Naive thymus-derived CD4-positive, alpha-beta T cell (primary cell): ENCODE measurements around the gene GTPBP6. TPM values are rescaled to one million over a fixed set of nuclear protein-coding genes. Genes with fewer than 3 reads are reported as not detected.
"Not testable (repeated sequence)": the region's sequence is repeated elsewhere in the genome, so short reads cannot be mapped to it uniquely, and the experiment has no call there.

Experiments used
- ATAC-seq: fragments of 150-1000 bp; cut with Tn5 transposase; 2 replicates; pipeline ENCODE4 v1.10.0; 2021; ENCODE audit warnings: mild to moderate bottlenecking, moderate library complexity
- CTCF ChIA-PET: fragments of 350-600 bp; sonication (Branson Sonifier 250); formaldehyde crosslinking; loops from one replicate; lab custom pipeline; 2021; ENCODE audit warnings: antibody characterized with exemption; lab: Charles Lee
- POLR2A ChIA-PET: fragments of 350-600 bp; sonication (Branson Sonifier 250); formaldehyde crosslinking; loops from one replicate; lab custom pipeline; 2021; ENCODE audit warnings: antibody characterized with exemption, inconsistent platforms; lab: Charles Lee
- DNase-seq, 9 donors: peaks; one replicate each; pipeline versions ENCODE4 v3.0.0 to v3.0.0-alpha.2; 2020 to 2022; ENCODE audit warnings: mixed read lengths in 1 of 9
- H3K27ac ChIP-seq: one replicate; pipeline ENCODE4 v1.7.0; 2013; ENCODE audit warnings: mild to moderate bottlenecking, low read depth, low read length, moderate library complexity
- H3K27me3 ChIP-seq, 2 donors: one replicate each; pipeline ENCODE4 v1.7.0; 2013; ENCODE audit warnings: low read length in 2 of 2, mild to moderate bottlenecking in 2 of 2, moderate library complexity in 2 of 2; ENCODE audit not compliant: control insufficient read depth in 2 of 2, insufficient read depth in 2 of 2
- H3K36me3 ChIP-seq, 3 experiments: 1 replicate in 2 of 3; 2 replicates in 1 of 3; pipeline ENCODE4 v1.7.0; 2013; ENCODE audit warnings: low read length in 3 of 3, mild to moderate bottlenecking in 3 of 3, moderate library complexity in 1 of 3; ENCODE audit not compliant: insufficient read depth in 3 of 3, control insufficient read depth in 2 of 3
- H3K4me1 ChIP-seq, 2 donors: one replicate each; pipeline ENCODE4 v1.7.0; 2013; ENCODE audit warnings: low read length in 2 of 2, mild to moderate bottlenecking in 2 of 2, moderate library complexity in 1 of 2; ENCODE audit not compliant: control insufficient read depth in 2 of 2, insufficient read depth in 2 of 2
- H3K4me3 ChIP-seq: 2 replicates; pipeline ENCODE4 v1.7.0; 2013; ENCODE audit warnings: mild to moderate bottlenecking, low read length
- H3K9me3 ChIP-seq, 3 experiments: 1 replicate in 2 of 3; 2 replicates in 1 of 3; pipeline ENCODE4 v1.7.0; 2013; ENCODE audit warnings: low read length in 3 of 3; ENCODE audit not compliant: control insufficient read depth in 2 of 3
- H3K27ac Mint-ChIP-seq, 9 donors: one replicate each; pipeline ENCODE4 v1.8.0; 2020 to 2022; ENCODE audit warnings: mixed read lengths in 9 of 9, mild to moderate bottlenecking in 8 of 9, moderate library complexity in 5 of 9, inconsistent platforms in 2 of 9
- H3K27me3 Mint-ChIP-seq, 5 donors: one replicate each; pipeline ENCODE4 v1.8.0; 2021 to 2022; ENCODE audit warnings: mixed read lengths in 5 of 5, mild to moderate bottlenecking in 1 of 5
- H3K36me3 Mint-ChIP-seq, 5 donors: one replicate each; pipeline ENCODE4 v1.8.0; 2020 to 2022; ENCODE audit warnings: mixed read lengths in 5 of 5, mild to moderate bottlenecking in 3 of 5, inconsistent platforms in 1 of 5
- H3K4me1 Mint-ChIP-seq, 7 donors: one replicate each; pipeline ENCODE4 v1.8.0; 2020 to 2022; ENCODE audit warnings: mixed read lengths in 7 of 7, mild to moderate bottlenecking in 3 of 7, inconsistent platforms in 1 of 7
- H3K4me3 Mint-ChIP-seq, 10 donors: one replicate each; pipeline ENCODE4 v1.8.0; 2020 to 2022; ENCODE audit warnings: mild to moderate bottlenecking in 10 of 10, mixed read lengths in 10 of 10, moderate library complexity in 6 of 10, inconsistent platforms in 2 of 10
- H3K9me3 Mint-ChIP-seq, 11 donors: one replicate each; pipeline ENCODE4 v1.8.0; 2020 to 2022; ENCODE audit warnings: mixed read lengths in 11 of 11, mild to moderate bottlenecking in 4 of 11, inconsistent platforms in 1 of 11, moderate library complexity in 1 of 11
- intact Hi-C, 2 donors: fragments of 100-400 bp; cut with micrococcal nuclease; formaldehyde crosslinking; loops; one replicate each; pipeline ENCODE4 v1.15.1; 2023
- polyA plus RNA-seq, 2 donors: library from polyadenylated mRNA; unstranded; fragments of 300-500 nt; fragmentation: Illumina TruSeq; gene quantifications; one replicate each; pipeline ENCODE4 v1.2.3, GENCODE V29; 2021
- total RNA-seq, 6 experiments: library from RNA in 5 of 6; stranded (reverse) in 5 of 6; gene quantifications; 1 replicate in 5 of 6; 2 replicates in 1 of 6; pipeline ENCODE4 v1.2.3 and lab custom pipeline; 2021 to 2026

The GTPBP6 gene
- total and polyA plus RNA-seq, 7 experiments from 2014 or later = 38.9 to 95.2 (median 73.9) TPM

DNA sequence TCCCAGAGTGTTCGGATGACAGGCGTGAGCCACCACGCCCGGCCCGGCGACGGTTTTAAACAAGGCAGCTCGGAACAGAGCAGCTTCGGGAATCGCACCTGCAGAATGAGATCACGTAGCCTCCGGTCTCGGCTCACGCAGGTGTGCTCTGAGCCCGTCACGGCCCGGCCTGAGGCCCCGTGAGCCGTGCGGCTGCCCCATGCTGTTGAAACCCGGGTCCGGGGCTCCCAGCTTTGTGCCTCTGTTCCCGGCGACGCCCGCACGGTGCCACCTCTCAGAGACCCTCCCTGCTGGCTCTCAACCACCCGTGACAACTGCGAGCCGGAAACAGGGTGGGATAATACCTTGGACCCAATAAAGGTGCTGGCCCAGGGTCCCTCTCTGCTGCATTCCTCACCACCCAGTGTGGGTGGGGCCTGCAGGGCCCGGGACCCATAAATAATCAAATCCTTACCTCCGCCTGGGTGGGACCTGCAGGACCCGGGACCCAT lies 50.8 kb downstream of the GTPBP6 start:
- Histone ChIP-seq H3K27ac (no peak overlapping the region), H3K27me3 (no peaks in the 10 kb centered on the region), H3K36me3 (no peaks in the 10 kb centered on the region), H3K9me3 (no peaks in the 10 kb centered on the region), H3K4me1 (no peaks in the 10 kb centered on the region), H3K4me3 (no peak overlapping the region)
- CTCF ChIA-PET = no interaction called here
- no peak for ATAC-seq
- H3K4me1 Mint-ChIP-seq = peaks cover 0 to 4% (median 0%) of the 10 kb centered on the region in 7 donors
- intact Hi-C loops = no loop called here
- peak in 2 of 9 donors; percentile 1 to 6 for DNase-seq
- H3K9me3 Mint-ChIP-seq = no peaks in the 10 kb centered on the region
- H3K4me3 Mint-ChIP-seq = no peak overlapping the region
- H3K27ac Mint-ChIP-seq = no peak overlapping the region
- H3K27me3 Mint-ChIP-seq = no peaks in the 10 kb centered on the region
- H3K36me3 Mint-ChIP-seq = no peaks in the 10 kb centered on the region
- POLR2A ChIA-PET = no interaction called here

DNA sequence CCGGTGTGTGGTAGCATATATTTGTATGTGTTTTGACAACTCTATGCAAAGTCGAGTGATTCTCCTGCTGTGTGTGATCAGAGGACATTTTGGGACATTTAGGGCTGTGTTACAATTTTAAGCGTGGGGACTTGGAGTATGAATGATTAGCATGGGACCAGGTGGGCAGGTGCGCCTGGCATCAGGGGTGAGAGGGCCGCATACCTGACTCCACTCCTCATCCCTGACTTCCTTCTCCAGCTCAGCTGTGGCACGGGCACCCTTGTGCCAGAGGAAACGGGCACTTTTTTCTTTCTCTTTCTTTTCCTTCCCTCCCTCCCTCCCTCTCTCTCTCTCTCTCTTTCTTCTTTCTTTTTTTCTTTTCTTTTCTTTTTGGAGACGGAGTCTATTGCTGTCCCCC lies 53.1 kb downstream of the GTPBP6 start:
- Mint-ChIP-seq H3K36me3 (no peaks in the 10 kb centered on the region), H3K27me3 (no peaks in the 10 kb centered on the region), H3K4me3 (no peak overlapping the region), H3K9me3 (no peaks in the 10 kb centered on the region), H3K4me1 (peaks cover 0 to 4% (median 0%) of the 10 kb centered on the region in 7 donors), H3K27ac (peak overlapping the region in 2 of 9 donors; percentile 38 to 43)
- H3K9me3 ChIP-seq = no peaks in the 10 kb centered on the region
- no peak overlapping the region for H3K4me3 ChIP-seq
- ATAC-seq (no peak), DNase-seq (no peak)
- intact Hi-C loops = no loop called here
- CTCF ChIA-PET = no interaction called here
- no peaks in the 10 kb centered on the region for H3K27me3 ChIP-seq
- POLR2A ChIA-PET = no interaction called here
- no peak overlapping the region for H3K27ac ChIP-seq
- H3K4me1 ChIP-seq = no peaks in the 10 kb centered on the region
- H3K36me3 ChIP-seq = no peaks in the 10 kb centered on the region

DNA sequence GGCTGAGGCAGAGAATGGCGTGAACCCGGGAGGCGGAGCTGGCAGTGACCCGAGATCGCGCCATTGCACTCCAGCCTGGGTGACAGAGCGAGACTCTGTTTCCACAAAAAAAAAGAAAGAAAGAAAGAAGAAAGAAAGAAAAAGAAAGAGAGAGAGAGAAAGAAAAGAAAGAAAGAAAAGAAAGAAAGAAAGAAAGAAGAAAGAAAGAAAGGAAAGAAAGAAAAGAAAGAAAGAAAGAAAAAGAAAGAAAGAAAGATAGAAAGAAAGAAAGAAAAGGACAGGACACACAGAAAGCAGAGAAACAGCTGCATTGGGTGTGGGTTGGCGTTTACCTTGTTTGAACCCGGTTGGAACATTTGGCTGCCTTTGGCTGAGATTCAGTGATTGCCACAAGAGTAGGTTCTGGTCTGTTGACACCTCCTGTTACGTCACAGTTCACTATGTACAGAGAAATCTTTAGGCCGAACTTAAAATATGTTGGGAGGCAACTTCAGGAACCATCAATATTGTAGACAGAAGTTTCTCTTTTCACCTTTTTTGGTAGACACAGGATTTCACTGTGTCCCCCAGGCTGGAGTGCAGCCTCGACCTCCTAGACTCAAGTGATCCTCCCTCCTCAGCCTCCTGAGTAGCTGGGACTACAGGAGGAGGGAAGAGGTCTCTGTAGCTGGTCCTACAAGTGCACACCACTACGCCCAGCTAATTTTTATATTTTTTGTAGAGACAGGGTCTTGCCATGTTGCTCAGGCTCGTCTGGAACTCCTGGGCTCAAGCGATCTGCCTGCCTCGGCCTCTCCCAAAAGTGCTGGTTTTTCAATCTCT lies 53.8 kb downstream of the GTPBP6 start:
- ChIA-PET CTCF (no interaction called here), POLR2A (no interaction called here)
- H3K4me1 ChIP-seq = no peaks in the 10 kb centered on the region
- H3K36me3 Mint-ChIP-seq = no peaks in the 10 kb centered on the region
- H3K36me3 ChIP-seq = no peaks in the 10 kb centered on the region
- no peaks in the 10 kb centered on the region for H3K27me3 ChIP-seq
- no peaks in the 10 kb centered on the region for H3K27me3 Mint-ChIP-seq
- peaks cover 0 to 6% (median 0%) of the 10 kb centered on the region in 7 donors for H3K4me1 Mint-ChIP-seq
- H3K4me3 ChIP-seq = no peak overlapping the region
- peak overlapping the region in 3 of 9 donors; percentile 17 to 43 (median 38) for H3K27ac Mint-ChIP-seq
- ATAC-seq (no peak), DNase-seq (no peak)
- no peak overlapping the region for H3K27ac ChIP-seq
- H3K9me3 ChIP-seq = no peaks in the 10 kb centered on the region
- H3K9me3 Mint-ChIP-seq = peaks cover 0 to under 1% (median 0%) of the 10 kb centered on the region in 11 donors
- no peak overlapping the region for H3K4me3 Mint-ChIP-seq
- intact Hi-C loops = no loop called here

DNA sequence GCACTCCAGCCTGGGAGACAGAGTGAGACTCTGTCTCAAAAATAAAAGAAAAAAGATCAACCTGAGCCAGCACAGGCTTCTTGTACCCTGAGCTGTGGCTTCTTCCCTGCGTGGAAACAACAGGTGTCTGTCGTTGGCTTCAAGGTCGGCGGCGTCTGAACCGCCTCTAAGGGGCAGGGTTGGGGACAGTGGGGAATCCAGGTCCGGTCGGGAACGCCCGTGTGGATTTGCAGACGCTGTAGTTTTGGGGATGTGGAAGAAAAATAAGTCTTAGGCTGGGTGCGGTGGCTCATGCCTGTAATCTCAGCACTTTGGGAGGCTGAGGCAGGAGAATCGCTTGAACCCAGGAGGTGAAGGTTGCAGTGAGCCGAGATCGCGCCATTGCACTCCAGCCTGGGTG lies 54.6 kb downstream of the GTPBP6 start:
- intact Hi-C loops, CTCF ChIA-PET: not testable (repeated sequence)

DNA sequence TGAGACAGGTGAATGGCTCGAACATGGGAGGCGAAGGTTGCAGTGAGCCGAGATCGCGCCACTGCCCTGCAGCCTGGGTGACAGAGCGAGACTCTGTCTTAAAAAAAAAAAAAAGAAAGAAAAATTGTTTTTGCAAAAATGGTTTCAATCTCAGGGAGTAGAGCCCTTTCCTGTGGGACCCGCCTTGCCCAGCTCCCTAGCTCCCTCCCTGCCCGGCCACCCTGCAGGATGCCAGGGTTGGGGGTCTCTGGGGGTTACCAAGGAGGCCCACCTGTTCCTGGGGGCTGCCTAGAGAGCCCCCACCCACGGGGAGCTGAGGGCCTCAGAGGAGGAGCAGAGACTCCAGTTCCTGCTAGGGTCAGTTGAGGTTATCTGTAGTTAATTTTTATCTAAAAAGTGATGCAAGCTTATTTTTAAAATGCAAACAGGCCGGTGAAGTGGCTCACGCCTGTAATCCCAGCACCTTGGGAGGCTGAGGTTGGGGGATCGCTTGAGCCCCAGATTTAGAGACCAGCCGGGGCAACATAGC lies 56.2 kb downstream of the GTPBP6 start:
- Histone ChIP-seq H3K27ac (no peak overlapping the region), H3K36me3 (no peaks in the 10 kb centered on the region), H3K9me3 (no peaks in the 10 kb centered on the region), H3K4me3 (no peak overlapping the region), H3K4me1 (no peaks in the 10 kb centered on the region), H3K27me3 (no peaks in the 10 kb centered on the region)
- Mint-ChIP-seq H3K27me3 (no peaks in the 10 kb centered on the region), H3K9me3 (peaks cover 0 to 1% (median 0%) of the 10 kb centered on the region in 11 donors), H3K4me3 (no peak overlapping the region), H3K36me3 (no peaks in the 10 kb centered on the region), H3K27ac (no peak overlapping the region), H3K4me1 (peaks cover 0 to 8% (median 0%) of the 10 kb centered on the region in 7 donors)
- intact Hi-C loops = no loop called here
- POLR2A ChIA-PET = no interaction called here
- DNase-seq = no peak
- CTCF ChIA-PET = no interaction called here
- no peak for ATAC-seq

More for the DNA sequence above, 54.6 kb downstream of the GTPBP6 start:
- DNase-seq, H3K36me3 Mint-ChIP-seq, H3K4me3 Mint-ChIP-seq, H3K27me3 Mint-ChIP-seq, H3K27ac ChIP-seq, POLR2A ChIA-PET, H3K4me1 Mint-ChIP-seq, ATAC-seq, H3K9me3 ChIP-seq, H3K27me3 ChIP-seq, H3K9me3 Mint-ChIP-seq, H3K4me3 ChIP-seq, H3K4me1 ChIP-seq, H3K36me3 ChIP-seq, H3K27ac Mint-ChIP-seq: not testable (repeated sequence)

DNA sequence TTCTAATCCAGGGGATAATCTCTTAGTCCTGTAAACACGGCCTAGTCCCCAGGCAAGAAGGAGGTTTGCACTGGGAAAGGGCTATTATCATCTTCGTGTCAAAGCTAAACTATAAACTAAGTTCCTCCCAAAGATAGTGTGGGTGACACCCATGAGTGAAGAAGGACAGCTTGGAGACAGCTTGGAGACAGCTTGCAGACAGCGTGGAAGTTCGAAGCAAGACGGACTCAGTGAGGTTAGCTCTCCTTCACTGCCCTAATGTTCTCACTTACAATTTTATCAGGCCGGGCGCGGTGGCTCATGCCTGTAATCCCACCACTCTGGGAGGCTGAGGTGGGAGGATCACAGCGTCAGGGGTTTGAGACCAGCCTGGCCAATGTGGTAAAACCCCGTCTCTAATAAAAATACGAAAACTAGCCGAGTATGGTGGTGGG lies 56.7 kb downstream of the GTPBP6 start:
- H3K4me3 Mint-ChIP-seq = no peak overlapping the region
- H3K9me3 ChIP-seq = no peaks in the 10 kb centered on the region
- H3K27ac ChIP-seq = no peak overlapping the region
- no peaks in the 10 kb centered on the region for H3K27me3 ChIP-seq
- peaks cover 0 to 8% (median 0%) of the 10 kb centered on the region in 7 donors for H3K4me1 Mint-ChIP-seq
- H3K36me3 ChIP-seq = no peaks in the 10 kb centered on the region
- intact Hi-C loops = no loop called here
- ChIA-PET CTCF (no interaction called here), POLR2A (no interaction called here)
- no peak for DNase-seq
- H3K4me1 ChIP-seq = no peaks in the 10 kb centered on the region
- no peaks in the 10 kb centered on the region for H3K27me3 Mint-ChIP-seq
- H3K4me3 ChIP-seq = no peak overlapping the region
- H3K27ac Mint-ChIP-seq = peak overlapping the region in 1 of 9 donors; percentile 33
- peaks cover 0 to 1% (median 0%) of the 10 kb centered on the region in 11 donors for H3K9me3 Mint-ChIP-seq
- H3K36me3 Mint-ChIP-seq = no peaks in the 10 kb centered on the region
- ATAC-seq = no peak
